Endothelial cell of umbilical vein (primary cell): Measurements from ENCODE around the gene SHCBP1L. TPM values are rescaled to one million over a fixed set of nuclear protein-coding genes. Genes with fewer than 3 reads are reported as not detected.

Experiments
- BruUV-seq: library from RNA; stranded (reverse); fragments of 400-500 nt; replicated peaks from 2 replicates; lab custom pipeline; 2021; lab: Mats Ljungman, UMichigan
- CTCF ChIA-PET: fragments of 300-600, 350-600 bp; sonication (Branson Sonifier 250); formaldehyde crosslinking; loops from one replicate; lab custom pipeline; 2021; ENCODE audit warnings: antibody characterized with exemption, inconsistent platforms; lab: Charles Lee
- POLR2A ChIA-PET: fragments of 300-600, 350-600 bp; sonication (Branson Sonifier 250); formaldehyde crosslinking; loops from one replicate; lab custom pipeline; 2021; ENCODE audit warnings: antibody characterized with exemption, inconsistent platforms; lab: Charles Lee
- DNase-seq: peaks from one replicate; pipeline ENCODE4 v3.0.0-alpha.2; 2011; ENCODE audit warnings: low read depth, low spot score
- FAIRE-seq: peaks from 2 replicates; lab custom pipeline; 2011; peaks lifted over from hg19 to GRCh38; lab: Jason Lieb, UNC
- H2AFZ ChIP-seq: 2 replicates; pipeline ENCODE4 v1.6.0; 2012; ENCODE audit warnings: low read depth, low read length, control low read depth, inconsistent platforms
- H3K27ac ChIP-seq: 2 replicates; pipeline ENCODE4 v1.5.1; 2011; ENCODE audit warnings: low read depth, mild to moderate bottlenecking, control low read depth, low read length, moderate library complexity; ENCODE audit not compliant: insufficient read depth
- H3K27me3 ChIP-seq, 2 experiments: 2 replicates each; pipeline versions ENCODE4 v1.6.0 to v1.6.1; 2011; ENCODE audit warnings: low read length in 2 of 2, mixed read lengths in 1 of 2; ENCODE audit not compliant: control insufficient read depth in 2 of 2, insufficient read depth in 2 of 2
- H3K36me3 ChIP-seq, 2 experiments: 2 replicates in 1 of 2; 3 replicates in 1 of 2; pipeline ENCODE4 v1.5.1; 2011; ENCODE audit warnings: low read length in 2 of 2, mild to moderate bottlenecking in 1 of 2, moderate library complexity in 1 of 2; ENCODE audit not compliant: control insufficient read depth in 2 of 2, insufficient read depth in 2 of 2; ENCODE audit errors: extremely low read depth in 1 of 2
- H3K4me1 ChIP-seq: 3 replicates; pipeline ENCODE4 v1.5.1; 2011; ENCODE audit warnings: mild to moderate bottlenecking, low read length; ENCODE audit not compliant: control insufficient read depth, insufficient read depth; ENCODE audit errors: extremely low read depth
- H3K4me2 ChIP-seq: 2 replicates; pipeline ENCODE4 v1.6.1; 2011; ENCODE audit warnings: low read length, control low read depth, mixed read lengths; ENCODE audit not compliant: insufficient read depth
- H3K4me3 ChIP-seq, 3 experiments: fragments of 200-600 bp in 1 of 3; sonication (generic), shearing (Covaris generic) in 1 of 3; replicated peaks in 1 of 3; 2 replicates each; pipeline ENCODE4 v1.5.1; 2011 to 2016; ENCODE audit warnings: control low read depth in 3 of 3, low read length in 3 of 3, mild to moderate bottlenecking in 2 of 3, inconsistent platforms in 1 of 3, low read depth in 1 of 3, moderate library complexity in 1 of 3; ENCODE audit not compliant: insufficient read depth in 1 of 3
- H3K79me2 ChIP-seq: 2 replicates; pipeline ENCODE4 v1.6.0; 2012; ENCODE audit warnings: low read length, inconsistent platforms; ENCODE audit not compliant: control insufficient read depth, insufficient read depth
- H3K9ac ChIP-seq: replicated peaks from 2 replicates; pipeline ENCODE3; 2011; ENCODE audit warnings: low read length, control low read depth; ENCODE audit not compliant: insufficient read depth; ENCODE audit errors: extremely low read depth
- H3K9me1 ChIP-seq: replicated peaks from 3 replicates; pipeline ENCODE4 v1.6.0; 2011; ENCODE audit warnings: mild to moderate bottlenecking, low read length; ENCODE audit not compliant: control insufficient read depth, insufficient read depth; ENCODE audit errors: extremely low read depth
- H3K9me3 ChIP-seq: replicated peaks from 2 replicates; pipeline ENCODE4 v1.5.1; 2012; ENCODE audit warnings: low read length, inconsistent platforms; ENCODE audit not compliant: control insufficient read depth, insufficient read depth
- H4K20me1 ChIP-seq: replicated peaks from 2 replicates; pipeline ENCODE3; 2011; ENCODE audit warnings: mild to moderate bottlenecking, low read length; ENCODE audit not compliant: control insufficient read depth, insufficient read depth; ENCODE audit errors: extremely low read depth
- CTCF ChIP-seq, 2 donors: IDR thresholded peaks; 1 replicate in 1 of 2; 2 replicates in 1 of 2; pipeline ENCODE4 v1.5.1; 2011; ENCODE audit warnings: low read length in 2 of 2, mild to moderate bottlenecking in 2 of 2, moderate library complexity in 2 of 2, control low read depth in 1 of 2, inconsistent platforms in 1 of 2, low read depth in 1 of 2; ENCODE audit not compliant: insufficient read depth in 1 of 2; ENCODE audit errors: extremely low read depth in 1 of 2
- EZH2 ChIP-seq: IDR thresholded peaks from 2 replicates; pipeline ENCODE4 v1.6.1; 2012; ENCODE audit warnings: borderline replicate concordance, low read depth, mild to moderate bottlenecking, moderate library complexity, low read length, inconsistent platforms; ENCODE audit not compliant: severe bottlenecking
- FOS ChIP-seq: IDR thresholded peaks from 2 replicates; pipeline ENCODE4 v1.6.1; 2011; ENCODE audit warnings: mild to moderate bottlenecking, low read length, moderate library complexity, borderline replicate concordance; ENCODE audit not compliant: insufficient read depth
- GATA2 ChIP-seq: IDR thresholded peaks from 2 replicates; pipeline ENCODE4 v1.7.0; 2011; ENCODE audit warnings: low read depth, mild to moderate bottlenecking, moderate library complexity, mixed read lengths, low read length; ENCODE audit not compliant: insufficient read length, insufficient read depth
- JUN ChIP-seq: IDR thresholded peaks from 2 replicates; pipeline ENCODE4 v1.6.1; 2011; ENCODE audit warnings: borderline replicate concordance, low read depth; ENCODE audit not compliant: insufficient read length, insufficient read depth
- MAX ChIP-seq: IDR thresholded peaks from 2 replicates; pipeline ENCODE4 v1.6.1; 2011; ENCODE audit not compliant: insufficient read depth, insufficient read length
- MYC ChIP-seq: IDR thresholded peaks from one replicate; pipeline ENCODE4 v1.6.1; 2011; ENCODE audit warnings: mild to moderate bottlenecking, low read depth, low read length
- POLR2A ChIP-seq: IDR thresholded peaks from 2 replicates; pipeline ENCODE4 v1.6.1; 2012; ENCODE audit warnings: low read depth, mild to moderate bottlenecking, control low read depth, low read length
- POLR2AphosphoS5 ChIP-seq: IDR thresholded peaks from 2 replicates; pipeline ENCODE4 v1.6.1; 2012; ENCODE audit warnings: low read depth, mild to moderate bottlenecking, control low read depth, low read length, moderate library complexity; ENCODE audit not compliant: insufficient read depth
- dilution Hi-C: fragments of 300-500 bp; cut with MboI; formaldehyde crosslinking; loops from one replicate; pipeline ENCODE4 v1.15.0; 2019; ENCODE audit warnings: low sequenced_read_pairs; ENCODE audit not compliant: extremely low pct_ligation_motif_present
- intact Hi-C: fragments of 100-400 bp; cut with micrococcal nuclease; formaldehyde crosslinking; loops from one replicate; pipeline ENCODE4 v1.10.0; 2022
- polyA plus RNA-seq, 4 experiments: library from polyadenylated mRNA; depleted of rRNA in 3 of 4; stranded (reverse) in 3 of 4; unstranded in 1 of 4; fragments of >200 nt; gene quantifications; 2 replicates each; pipeline versions ENCODE4 v1.2.1 to v1.2.3, GENCODE V29; 2011 to 2012; ENCODE audit warnings: missing spikeins in 1 of 4
- total RNA-seq: library from RNA; stranded (reverse); gene quantifications from 2 replicates; pipeline ENCODE4 v1.2.3, GENCODE V29; 2021

SHCBP1L gene
- total and polyA plus RNA-seq, 2 donors (not counting 3 experiments of a cell fraction or from before 2014, with no cell fraction given) = not detected

GRCh38 chr1:182862827-182863226 is 90.1 kb downstream of the SHCBP1L start:
- Histone ChIP-seq H3K4me3 (no peak overlapping the region), H3K9me1 (no peaks in the 10 kb centered on the region), H3K4me2 (no peak overlapping the region), H3K36me3 (peaks cover 27 to 63% of the 10 kb centered on the region in 2 experiments), H3K9me3 (no peaks in the 10 kb centered on the region), H4K20me1 (peaks cover 9% of the 10 kb centered on the region), H3K27me3 (no peaks in the 10 kb centered on the region), H2AFZ (no peak overlapping the region), H3K4me1 (no peaks in the 10 kb centered on the region), H3K9ac (no peak overlapping the region), H3K79me2 (peaks cover 45% of the 10 kb centered on the region), H3K27ac (no peak overlapping the region)
- dilution Hi-C loops = no loop called here
- intact Hi-C loops = no loop called here
- no TSS peak for BruUV-seq
- no peak for FAIRE-seq
- no peak for TF ChIP-seq GATA2
- TF ChIP-seq MYC = no peak
- TF ChIP-seq POLR2AphosphoS5 = no peak
- no peak for TF ChIP-seq POLR2A
- no peak for TF ChIP-seq MAX
- no peak for TF ChIP-seq CTCF (IDR thresholded peaks at IDR 0.05; ENCODE audit: extremely low read depth in 1 of 2, insufficient read depth in 1 of 2, low read depth in 1 of 2, low read length in 2 of 2)
- no peak for TF ChIP-seq EZH2
- TF ChIP-seq FOS = no peak
- no peak for TF ChIP-seq JUN
- POLR2A ChIA-PET = no interaction called here
- CTCF ChIA-PET = no interaction called here
- DNase-seq = no peak
